Peyer's patch (tissue), 4 donors: ENCODE data around the gene HLCS.

ENCODE experiments used
- CTCF ChIP-seq, 6 experiments: fragments of 450-650 bp in 4 of 6; fragments of 200-600 bp in 2 of 6; sonication (generic) in 1 of 6; IDR thresholded peaks; one replicate each; pipeline ENCODE4 v1.5.1; 2017 to 2019; ENCODE audit warnings: antibody characterized with exemption in 6 of 6, mild to moderate bottlenecking in 3 of 6, moderate library complexity in 1 of 6
- POLR2A ChIP-seq, 2 donors: fragments of 450-650 bp; IDR thresholded peaks; one replicate each; pipeline ENCODE4 v1.5.1; 2017; ENCODE audit warnings: antibody characterized with exemption in 2 of 2, mild to moderate bottlenecking in 2 of 2, moderate library complexity in 2 of 2

GRCh38 chr21:36768496-36768895, 198.0 kb downstream of the HLCS start:
- TF ChIP-seq CTCF (IDR thresholded peaks at IDR 0.05) = no peak
- no peak for TF ChIP-seq POLR2A (IDR thresholded peaks at IDR 0.05)
